ENCODE results near the gene DIAPH2.

DIAPH2 gene

GRCh38 chrX:97315939-97316338 lies 631.3 kb downstream of the DIAPH2 start:
- no peak for DNase-seq

GRCh38 chrX:97320305-97320704 lies 635.7 kb downstream of the DIAPH2 start:
- DNase-seq, result no peak

- no peak for DNase-seq
Measured at GRCh38 chrX:97322401-97322800, 637.8 kb downstream of the DIAPH2 start.

- no peak for DNase-seq
Measured at GRCh38 chrX:97326456-97326855, 641.8 kb downstream of the DIAPH2 start.

GRCh38 chrX:97328853-97329390 lies 644.3 kb downstream of the DIAPH2 start:
- no peak for DNase-seq

GRCh38 chrX:97330151-97330550 lies 645.5 kb downstream of the DIAPH2 start:
- DNase-seq, result no peak

- DNase-seq, result no peak
Measured at GRCh38 chrX:97332963-97333362, 648.3 kb downstream of the DIAPH2 start.

GRCh38 chrX:97334850-97335249 lies 650.2 kb downstream of the DIAPH2 start:
- no peak for DNase-seq

- DNase-seq, result no peak
Measured at GRCh38 chrX:97344724-97345123, 660.1 kb downstream of the DIAPH2 start.

- DNase-seq, result no peak
Measured at GRCh38 chrX:97358941-97359340, 674.3 kb downstream of the DIAPH2 start.

- no peak for DNase-seq
Measured at GRCh38 chrX:97363843-97364242, 679.2 kb downstream of the DIAPH2 start.

GRCh38 chrX:97366237-97366636 lies 681.6 kb downstream of the DIAPH2 start:
- no peak for DNase-seq

GRCh38 chrX:97367125-97367524 lies 682.5 kb downstream of the DIAPH2 start:
- DNase-seq, result no peak

GRCh38 chrX:97369947-97370346 lies 685.3 kb downstream of the DIAPH2 start:
- no peak for DNase-seq

- no peak for DNase-seq
Measured at GRCh38 chrX:97372001-97372766, 687.5 kb downstream of the DIAPH2 start.

GRCh38 chrX:97374266-97374665 lies 689.6 kb downstream of the DIAPH2 start:
- DNase-seq, result no peak

GRCh38 chrX:97380200-97380599 lies 695.6 kb downstream of the DIAPH2 start:
- no peak for DNase-seq

- DNase-seq, result no peak
Measured at GRCh38 chrX:97384685-97385084, 700.0 kb downstream of the DIAPH2 start.

GRCh38 chrX:97387004-97387403 lies 702.4 kb downstream of the DIAPH2 start:
- DNase-seq, result no peak

GRCh38 chrX:97389761-97390192 lies 705.1 kb downstream of the DIAPH2 start:
- DNase-seq, result no peak

GRCh38 chrX:97397371-97397770 lies 712.7 kb downstream of the DIAPH2 start:
- DNase-seq, result no peak

GRCh38 chrX:97398030-97398551 lies 713.4 kb downstream of the DIAPH2 start:
- no peak for DNase-seq

- DNase-seq, result no peak
Measured at GRCh38 chrX:97399400-97399799, 714.8 kb downstream of the DIAPH2 start.

GRCh38 chrX:97400492-97400891 lies 715.9 kb downstream of the DIAPH2 start:
- DNase-seq, result no peak

GRCh38 chrX:97401154-97401553 lies 716.5 kb downstream of the DIAPH2 start:
- no peak for DNase-seq
